ENCODE results near the gene TSGA10IP.

The TSGA10IP gene

GRCh38 chr11:65977621-65978390, 32.5 kb downstream of the TSGA10IP start:
- no peak for DNase-seq

- no peak for DNase-seq
Observed at GRCh38 chr11:65978391-65979238, 33.3 kb downstream of the TSGA10IP start.

GRCh38 chr11:65979261-65979759, 34.0 kb downstream of the TSGA10IP start:
- no peak for DNase-seq

- no peak for DNase-seq
Observed at GRCh38 chr11:65981101-65981740, 35.9 kb downstream of the TSGA10IP start.

GRCh38 chr11:65981972-65982823, 36.9 kb downstream of the TSGA10IP start:
- DNase-seq, result no peak

GRCh38 chr11:65982824-65983588, 37.7 kb downstream of the TSGA10IP start:
- no peak for DNase-seq

- no peak for DNase-seq
Observed at GRCh38 chr11:65983589-65983987, 38.3 kb downstream of the TSGA10IP start.

GRCh38 chr11:65987336-65987735, 42.1 kb downstream of the TSGA10IP start:
- no peak for DNase-seq

GRCh38 chr11:65988791-65989592, 43.7 kb downstream of the TSGA10IP start:
- DNase-seq, result peak; percentile 95

GRCh38 chr11:65992056-65992455, 46.8 kb downstream of the TSGA10IP start:
- DNase-seq, result no peak

- no peak for DNase-seq
Observed at GRCh38 chr11:65997286-65997685, 52.0 kb downstream of the TSGA10IP start.

GRCh38 chr11:66001942-66002647, 56.8 kb downstream of the TSGA10IP start, which contains the start of the genes BANF1 and EIF1AD:
Gene BANF1 (plus strand): TSS chr11:66002503. CDS start chr11:66003251, 748 bp downstream.
Gene EIF1AD (minus strand): TSS chr11:66002157. CDS start chr11:66000389, 1,768 bp downstream.
- DNase-seq, result peak; percentile 95

GRCh38 chr11:66002648-66003225, 57.5 kb downstream of the TSGA10IP start:
- no peak for DNase-seq

- DNase-seq, result no peak
Observed at GRCh38 chr11:66003291-66003690, 58.0 kb downstream of the TSGA10IP start.

- DNase-seq, result no peak
Observed at GRCh38 chr11:66004186-66004585, 58.9 kb downstream of the TSGA10IP start.

GRCh38 chr11:66006134-66006890, 61.0 kb downstream of the TSGA10IP start:
- DNase-seq, result no peak

- no peak for DNase-seq
Observed at GRCh38 chr11:66006891-66007176, 61.6 kb downstream of the TSGA10IP start.

- DNase-seq, result no peak
Observed at GRCh38 chr11:66007201-66007634, 61.9 kb downstream of the TSGA10IP start.

- DNase-seq, result no peak
Observed at GRCh38 chr11:66008095-66008467, 62.8 kb downstream of the TSGA10IP start.
